Ovary (tissue), 3 donors: ENCODE data around the gene ASIC2.

ENCODE experiments used
- EP300 ChIP-seq: sonication (generic); formaldehyde crosslinking; IDR thresholded peaks from one replicate; pipeline ENCODE4 v1.6.1; 2017; ENCODE audit warnings: antibody characterized with exemption
- POLR2A ChIP-seq: fragments of 450-650 bp; IDR thresholded peaks from one replicate; pipeline ENCODE4 v1.6.1; 2017; ENCODE audit warnings: antibody characterized with exemption, mild to moderate bottlenecking, moderate library complexity
- TF ChIP-seq, protein P1 (sequence below), 3 donors: fragments of 450-650 bp in 2 of 3; fragments of 200-600 bp in 1 of 3; IDR thresholded peaks; one replicate each; pipeline versions ENCODE4 v1.5.1 to v1.8.0; 2016 to 2022; ENCODE audit warnings: antibody characterized with exemption in 3 of 3, mild to moderate bottlenecking in 1 of 3
- donor health status: DM: no; HTN: no; CAD: no.

DNA sequence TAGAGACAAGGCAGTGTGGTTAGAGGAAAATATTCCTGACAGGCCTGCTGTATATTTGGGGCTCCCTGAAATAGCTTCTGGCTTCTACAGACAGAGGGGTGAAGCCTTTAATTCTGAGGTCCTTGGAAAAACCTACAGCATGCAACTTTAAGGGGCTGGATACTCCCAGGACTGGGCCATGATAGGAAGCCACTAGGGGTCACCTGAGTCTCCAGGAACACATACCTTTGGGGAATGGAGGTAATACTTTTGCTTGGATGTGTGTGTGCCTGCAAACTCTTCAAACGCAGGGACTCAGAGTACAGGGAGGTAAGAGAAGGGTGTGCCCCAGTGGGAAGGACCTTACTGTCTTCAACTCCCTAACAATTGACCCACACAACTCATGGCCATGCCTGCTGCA lies 4.1 kb downstream of the ASIC2 start:
- TF ChIP-seq POLR2A (no peak), EP300 (no peak)
- TF ChIP-seq, protein P1, sequence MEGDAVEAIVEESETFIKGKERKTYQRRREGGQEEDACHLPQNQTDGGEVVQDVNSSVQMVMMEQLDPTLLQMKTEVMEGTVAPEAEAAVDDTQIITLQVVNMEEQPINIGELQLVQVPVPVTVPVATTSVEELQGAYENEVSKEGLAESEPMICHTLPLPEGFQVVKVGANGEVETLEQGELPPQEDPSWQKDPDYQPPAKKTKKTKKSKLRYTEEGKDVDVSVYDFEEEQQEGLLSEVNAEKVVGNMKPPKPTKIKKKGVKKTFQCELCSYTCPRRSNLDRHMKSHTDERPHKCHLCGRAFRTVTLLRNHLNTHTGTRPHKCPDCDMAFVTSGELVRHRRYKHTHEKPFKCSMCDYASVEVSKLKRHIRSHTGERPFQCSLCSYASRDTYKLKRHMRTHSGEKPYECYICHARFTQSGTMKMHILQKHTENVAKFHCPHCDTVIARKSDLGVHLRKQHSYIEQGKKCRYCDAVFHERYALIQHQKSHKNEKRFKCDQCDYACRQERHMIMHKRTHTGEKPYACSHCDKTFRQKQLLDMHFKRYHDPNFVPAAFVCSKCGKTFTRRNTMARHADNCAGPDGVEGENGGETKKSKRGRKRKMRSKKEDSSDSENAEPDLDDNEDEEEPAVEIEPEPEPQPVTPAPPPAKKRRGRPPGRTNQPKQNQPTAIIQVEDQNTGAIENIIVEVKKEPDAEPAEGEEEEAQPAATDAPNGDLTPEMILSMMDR (IDR thresholded peaks at IDR 0.05): no peak
